GM21390 (cell line): Measurements from ENCODE around the gene ROGDI.
"Not testable (repeated sequence)": the region's sequence is repeated elsewhere in the genome, so short reads cannot be mapped to it uniquely, and the experiment has no call there.

Experiments used
- ATAC-seq: cut with Tn5 transposase; IDR thresholded peaks from one replicate; pipeline ENCODE4 v1.9.1; 2021; ENCODE audit not compliant: unreplicated experiment

Gene ROGDI

DNA sequence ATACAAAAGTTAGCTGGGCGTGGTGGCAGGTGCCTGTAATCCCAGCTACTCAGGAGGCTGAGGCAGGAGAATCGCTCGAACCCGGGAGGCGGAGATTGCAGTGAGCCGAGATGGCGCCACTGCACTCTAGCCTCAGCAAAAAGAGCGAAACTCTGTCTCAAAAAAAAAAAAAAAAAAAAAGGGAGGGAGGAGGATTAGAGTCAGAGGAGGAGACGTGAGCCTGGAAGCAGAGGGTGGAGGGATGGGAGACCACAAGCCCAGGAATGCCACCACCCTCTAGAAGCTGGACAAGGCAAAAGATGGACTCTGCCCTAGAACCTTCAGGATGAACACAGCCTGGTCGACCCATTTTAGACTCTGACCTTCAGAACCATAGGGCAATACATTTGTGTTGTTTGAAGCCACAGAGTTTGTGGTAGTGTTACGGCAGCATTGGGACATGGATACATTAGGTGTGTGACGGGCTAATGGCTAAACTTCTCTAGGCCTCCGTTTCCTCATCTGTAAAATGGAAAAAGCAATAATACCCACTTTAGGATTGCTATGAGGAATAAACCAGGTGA, 9.4 kb downstream of the ROGDI start:
- no peak for ATAC-seq

DNA sequence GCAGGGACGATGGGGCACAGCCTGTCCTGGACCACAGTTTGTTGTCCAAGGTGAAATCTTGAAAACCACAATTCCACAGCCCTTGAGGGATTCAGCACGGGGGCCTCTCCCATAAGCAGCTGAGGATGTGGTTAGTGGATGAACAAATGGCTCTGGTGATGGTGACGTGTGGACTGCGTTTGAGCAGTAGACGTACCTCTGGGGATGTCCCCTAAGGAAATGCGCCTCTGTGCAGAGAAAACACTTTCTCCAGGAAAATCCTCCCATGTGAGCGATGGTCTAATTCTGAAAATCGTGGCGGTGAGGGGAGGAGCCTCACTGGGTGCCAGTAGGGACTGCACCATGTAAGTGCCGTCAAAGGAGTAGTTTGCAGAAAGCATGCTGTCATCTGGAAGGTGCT, 11.6 kb downstream of the ROGDI start:
- ATAC-seq: no peak

DNA sequence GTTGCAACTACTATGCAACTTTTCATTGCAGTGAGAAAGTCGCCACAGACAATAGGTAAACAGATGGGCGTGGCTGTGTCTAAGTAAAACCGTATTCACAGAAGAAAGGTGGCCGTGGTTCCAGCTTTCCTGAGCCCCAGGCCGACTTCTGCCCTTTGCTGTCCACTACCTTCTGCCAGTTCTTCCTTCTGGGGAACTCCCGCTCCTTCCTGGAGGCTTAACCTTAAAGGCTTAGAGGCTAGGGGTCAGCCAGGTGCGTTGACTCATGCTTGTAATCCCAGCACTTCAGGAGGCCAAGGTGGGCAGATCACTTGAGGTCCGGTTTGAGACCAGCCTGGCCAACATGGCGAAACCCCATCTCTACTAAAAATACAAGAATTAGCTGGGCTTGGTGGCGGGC, 12.2 kb downstream of the ROGDI start:
- no peak for ATAC-seq

DNA sequence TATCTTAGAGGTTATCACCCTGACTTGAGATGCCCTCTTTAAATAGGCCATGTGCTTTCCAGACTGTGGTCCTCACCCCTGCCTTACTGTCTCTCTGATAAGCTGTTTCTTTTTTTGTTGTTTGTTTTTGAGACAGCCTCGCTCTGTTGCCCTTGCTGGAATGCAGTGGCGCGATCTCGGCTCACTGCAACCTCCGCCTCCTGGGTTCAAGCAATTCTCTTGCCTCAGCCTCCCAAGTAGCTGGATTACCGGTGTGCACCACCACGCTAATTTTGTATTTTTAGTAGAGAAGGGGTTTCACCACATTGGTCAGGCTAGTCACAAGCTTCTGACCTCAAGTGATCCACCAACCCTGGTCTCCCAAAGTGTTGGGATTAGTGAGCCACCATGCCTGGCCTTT, 13.5 kb downstream of the ROGDI start:
- no peak for ATAC-seq

DNA sequence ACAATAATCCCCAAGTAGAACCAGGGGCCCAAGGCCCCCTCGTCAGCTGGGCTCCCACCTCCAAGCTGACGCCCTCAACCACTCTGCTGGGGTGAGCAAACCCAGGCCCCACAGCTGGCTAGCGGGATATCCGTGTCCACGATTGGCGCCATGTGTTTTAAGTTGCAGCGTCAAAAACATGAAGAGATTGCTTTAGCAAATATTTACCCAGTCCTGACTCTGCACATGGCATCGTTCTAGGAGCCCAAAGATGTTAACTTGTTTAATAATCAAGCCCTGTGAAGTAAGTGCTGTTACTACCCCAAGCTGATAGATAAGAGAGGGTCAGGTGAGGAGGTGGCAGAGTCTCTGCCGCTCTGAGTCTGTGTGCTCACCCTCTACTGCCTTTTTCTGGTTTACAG, 13.9 kb downstream of the ROGDI start:
- no peak for ATAC-seq

DNA sequence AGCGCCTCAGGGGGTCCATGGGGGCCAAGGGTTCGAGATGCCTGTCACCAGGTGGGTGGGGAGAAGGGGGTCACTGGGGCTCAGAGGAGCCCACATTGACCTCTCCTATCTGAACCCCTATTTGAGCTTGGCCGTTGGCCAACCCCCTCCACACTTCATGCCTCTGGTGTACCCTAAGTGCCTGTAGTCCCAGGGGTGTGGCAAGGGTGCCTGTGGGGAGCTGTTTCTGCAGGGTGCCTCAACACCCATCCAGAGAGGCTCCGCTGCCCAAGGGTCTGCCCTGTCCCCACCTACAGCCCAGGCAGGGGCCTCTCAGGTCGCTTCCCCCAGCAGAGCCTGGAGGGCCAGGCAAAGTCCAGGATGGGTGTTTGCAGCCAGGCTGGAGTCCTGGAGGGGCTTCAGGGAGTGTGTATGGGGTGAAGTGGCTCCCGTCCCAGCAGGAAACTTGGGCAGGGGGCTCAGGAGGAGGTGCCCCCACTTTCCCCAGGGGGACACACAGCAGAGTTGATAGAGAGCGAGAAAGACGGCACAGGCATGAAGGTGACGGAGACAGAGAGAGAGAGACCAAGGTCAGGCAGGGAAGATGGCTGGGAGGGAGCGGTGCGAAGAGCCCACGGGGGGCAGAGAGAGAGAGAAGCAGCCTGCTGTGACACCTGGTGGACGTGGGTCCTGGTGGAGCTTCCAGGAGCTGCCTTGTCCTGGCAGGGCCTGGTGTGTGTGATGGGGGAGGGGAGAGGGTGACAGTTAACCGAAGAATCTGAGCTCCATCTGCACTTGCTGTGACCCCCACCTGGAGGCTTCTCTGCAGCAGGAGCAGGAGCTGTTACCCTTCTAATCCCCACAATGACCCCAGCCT, 14.6 kb downstream of the ROGDI start, which contains the start of gene SEPTIN12:
SEPTIN12 (minus strand) TSS at position 719 of the 856 bp plus-strand sequence; CDS start at position 19, 700 bp downstream.
- no peak for ATAC-seq

DNA sequence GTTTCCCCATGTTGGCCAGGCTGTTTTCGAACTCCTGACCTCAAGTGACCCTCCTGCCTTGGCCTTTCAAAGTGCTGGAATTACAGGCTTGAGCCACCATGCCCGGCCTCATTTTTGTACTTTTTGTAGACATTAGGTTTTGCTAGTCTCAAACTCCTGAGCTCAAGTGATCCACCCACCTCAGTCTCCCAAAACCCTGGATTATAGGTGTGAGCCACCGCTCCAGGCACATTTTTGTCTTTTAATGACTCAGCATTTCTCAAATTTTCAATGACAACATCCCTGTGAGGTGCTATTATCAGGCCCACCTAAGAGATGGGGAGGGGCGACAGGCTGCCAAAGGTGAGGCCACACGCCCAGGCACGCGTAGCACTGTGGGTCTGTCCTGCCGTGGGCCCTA, 15.4 kb downstream of the ROGDI start:
- no peak for ATAC-seq

DNA sequence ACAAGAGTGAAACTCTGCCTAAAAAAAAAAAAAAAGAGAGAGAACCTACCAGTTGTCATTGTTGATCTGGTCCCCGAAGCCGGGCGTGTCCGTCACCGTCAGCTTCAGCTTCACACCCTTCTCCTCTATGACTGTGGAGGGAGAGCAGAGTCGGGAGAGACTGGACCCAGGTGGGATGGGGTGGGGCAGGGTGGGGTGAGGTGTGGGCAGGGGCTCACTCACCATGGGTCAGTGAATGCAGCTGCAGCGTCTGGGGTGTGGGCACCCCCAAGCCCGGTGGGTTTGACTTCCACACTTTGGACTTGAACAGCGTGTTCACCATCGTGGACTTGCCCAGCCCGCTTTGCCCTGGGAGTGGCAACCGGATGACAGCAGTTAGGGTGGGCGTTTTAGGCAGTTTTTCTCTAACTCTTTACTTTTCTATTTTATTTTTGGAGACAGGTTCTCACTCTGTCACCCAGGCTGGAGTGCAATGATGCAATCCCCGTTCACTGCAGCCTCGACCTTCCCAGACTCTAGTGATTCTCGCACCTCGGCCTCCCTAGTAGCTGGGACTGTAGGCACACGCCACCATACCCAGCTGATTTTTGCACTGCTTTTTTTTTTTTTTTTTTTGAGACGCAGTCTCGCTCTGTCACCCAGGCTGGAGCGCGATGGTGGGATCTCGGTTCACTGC, 16.5 kb downstream of the ROGDI start:
- ATAC-seq: no peak

DNA sequence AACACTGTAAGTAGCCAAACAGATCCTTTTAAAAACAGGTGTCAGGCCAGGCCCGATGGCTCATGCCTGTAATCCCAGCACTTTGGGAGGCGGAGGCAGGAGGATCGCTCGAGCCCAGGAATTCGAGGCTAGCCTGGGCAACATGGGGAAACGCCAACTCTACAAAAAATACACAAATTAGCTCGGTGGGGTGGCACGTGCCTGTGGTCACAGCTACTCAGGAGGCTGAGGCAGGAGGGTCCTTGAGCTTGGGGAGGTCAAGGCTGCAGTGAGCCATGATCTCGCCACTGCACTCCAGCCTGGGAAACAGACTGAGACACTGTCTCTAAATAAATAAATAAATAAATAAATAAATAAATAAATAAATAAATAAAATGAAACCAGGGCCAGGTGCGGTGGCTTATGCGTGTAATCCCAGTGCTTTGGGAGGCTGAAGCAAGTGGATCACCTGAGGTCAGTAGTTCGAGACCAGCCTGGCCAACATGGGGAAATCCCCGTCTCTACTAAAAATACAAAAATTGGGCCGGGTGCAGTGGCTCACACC, 17.9 kb downstream of the ROGDI start:
- not testable (repeated sequence) for ATAC-seq

DNA sequence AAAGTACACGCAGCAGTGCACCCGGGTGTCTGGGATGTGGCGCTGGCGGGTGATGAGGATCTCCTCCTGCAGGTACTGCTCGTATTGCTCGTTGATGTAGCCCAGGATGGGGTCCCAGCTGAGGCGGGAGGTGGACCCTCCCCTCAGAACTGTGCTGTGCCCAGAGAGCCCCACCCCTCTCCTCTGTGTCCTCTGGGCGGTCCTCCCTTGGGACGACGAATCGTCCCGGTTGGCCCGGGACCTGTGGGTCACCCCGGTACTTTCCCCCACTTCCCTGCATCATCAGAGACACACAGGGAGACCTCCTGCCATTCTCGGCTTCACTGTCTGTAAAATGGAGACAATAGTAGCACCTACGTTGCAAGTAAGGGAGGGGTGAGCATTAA, 18.5 kb downstream of the ROGDI start:
- no peak for ATAC-seq

DNA sequence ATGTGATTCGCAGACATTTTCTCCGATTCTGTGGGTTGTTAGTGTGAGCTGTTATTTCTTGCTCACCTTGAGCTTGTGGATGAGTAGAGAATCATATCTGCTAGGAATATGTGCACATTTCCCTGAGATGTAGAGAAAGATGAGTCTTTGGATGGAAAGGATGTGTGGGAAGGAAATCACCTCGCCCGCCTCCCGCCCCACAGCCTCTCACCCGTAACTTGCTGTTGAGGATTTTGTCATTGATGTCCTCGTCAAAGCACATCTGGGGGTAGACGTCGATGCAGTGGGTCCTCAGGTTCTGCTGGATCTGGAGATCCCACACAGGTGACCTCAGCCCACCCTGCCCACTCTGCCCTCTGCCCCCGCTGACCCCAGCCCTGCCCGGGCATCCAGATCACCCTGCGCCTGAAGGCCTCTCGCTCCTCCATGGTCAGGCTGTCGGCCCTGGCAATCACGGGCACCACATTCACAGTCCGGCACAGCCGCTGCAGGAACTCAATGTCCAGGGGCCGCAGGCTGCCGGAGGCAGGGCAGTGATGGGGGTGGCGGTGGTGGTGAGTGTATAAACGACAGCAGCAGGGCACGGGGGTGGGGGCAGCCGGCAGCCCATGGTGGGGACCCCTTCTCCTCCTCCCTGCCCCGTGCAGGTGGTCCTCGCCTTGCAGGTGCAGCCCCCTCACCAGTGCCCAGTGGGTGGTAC, 19.0 kb downstream of the ROGDI start:
- no peak for ATAC-seq

DNA sequence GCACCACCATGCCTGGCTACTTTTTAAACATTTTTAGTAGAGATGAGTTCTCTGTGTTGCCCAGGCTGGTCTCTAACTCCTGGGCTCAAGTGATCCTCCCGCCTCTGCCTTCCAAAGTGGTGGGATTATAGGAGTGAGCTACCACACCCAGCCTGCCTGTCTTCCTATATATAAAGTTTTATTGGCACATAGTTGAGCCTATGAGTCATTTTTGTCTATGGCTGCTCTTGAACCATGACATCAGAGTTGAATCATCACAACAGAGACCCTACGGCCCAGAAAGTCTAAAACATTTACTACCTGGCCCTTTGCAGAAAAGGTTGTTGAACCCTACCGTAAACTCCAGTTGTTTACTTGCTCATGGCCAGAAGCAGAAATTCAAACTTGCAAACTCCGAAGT, 22.2 kb downstream of the ROGDI start:
- ATAC-seq: no peak

DNA sequence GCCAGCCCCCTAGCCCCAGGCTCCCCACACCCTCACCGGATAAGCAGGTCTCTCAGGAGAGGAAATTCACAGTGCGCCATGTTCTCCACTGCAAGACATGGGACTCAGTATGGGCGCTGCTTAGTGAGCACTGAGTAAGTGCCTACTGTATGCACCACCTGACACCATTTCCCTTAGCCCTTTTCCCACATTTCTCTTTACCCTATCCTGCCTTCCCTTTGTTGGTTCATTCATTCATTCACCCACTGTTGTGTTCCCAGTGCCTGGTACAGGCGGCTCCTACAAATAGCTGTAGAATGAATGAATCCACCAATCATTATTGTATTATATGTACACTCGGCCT, 24.4 kb downstream of the ROGDI start:
- ATAC-seq: no peak

DNA sequence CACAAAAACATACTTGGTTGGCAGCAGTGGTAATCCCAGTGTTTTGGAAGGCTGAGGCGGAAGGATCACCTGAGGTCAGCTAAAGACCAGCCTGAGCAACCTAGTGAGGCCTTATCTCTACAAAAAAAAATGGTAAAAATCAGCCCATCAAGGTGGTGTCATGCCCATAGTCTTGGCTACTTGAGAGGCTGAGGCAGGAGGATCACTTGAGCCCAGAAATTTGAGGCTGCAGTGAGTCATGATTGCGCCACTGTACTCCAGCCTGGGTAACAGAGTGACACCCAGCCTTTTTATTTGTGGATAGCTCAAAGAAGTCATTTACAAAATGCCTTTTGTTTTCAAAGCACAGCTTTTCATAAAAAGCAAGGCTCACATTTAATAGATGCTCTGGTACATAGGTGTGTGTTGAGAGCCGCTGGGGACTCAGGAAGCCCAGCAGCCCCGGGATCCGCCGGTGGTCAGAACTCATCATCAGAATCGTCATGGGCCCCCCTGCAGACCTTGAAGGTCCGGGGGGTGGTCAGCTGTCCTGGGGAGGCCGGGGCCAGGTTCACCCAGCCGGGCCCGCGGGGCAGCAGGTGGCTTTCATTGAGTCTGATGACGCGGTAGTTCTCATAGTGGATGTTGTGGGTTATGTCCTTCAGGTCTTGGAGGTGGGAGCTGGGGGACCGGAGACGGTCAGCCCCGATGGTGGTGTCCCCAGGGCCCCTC, 24.9 kb downstream of the ROGDI start:
- ATAC-seq: no peak

DNA sequence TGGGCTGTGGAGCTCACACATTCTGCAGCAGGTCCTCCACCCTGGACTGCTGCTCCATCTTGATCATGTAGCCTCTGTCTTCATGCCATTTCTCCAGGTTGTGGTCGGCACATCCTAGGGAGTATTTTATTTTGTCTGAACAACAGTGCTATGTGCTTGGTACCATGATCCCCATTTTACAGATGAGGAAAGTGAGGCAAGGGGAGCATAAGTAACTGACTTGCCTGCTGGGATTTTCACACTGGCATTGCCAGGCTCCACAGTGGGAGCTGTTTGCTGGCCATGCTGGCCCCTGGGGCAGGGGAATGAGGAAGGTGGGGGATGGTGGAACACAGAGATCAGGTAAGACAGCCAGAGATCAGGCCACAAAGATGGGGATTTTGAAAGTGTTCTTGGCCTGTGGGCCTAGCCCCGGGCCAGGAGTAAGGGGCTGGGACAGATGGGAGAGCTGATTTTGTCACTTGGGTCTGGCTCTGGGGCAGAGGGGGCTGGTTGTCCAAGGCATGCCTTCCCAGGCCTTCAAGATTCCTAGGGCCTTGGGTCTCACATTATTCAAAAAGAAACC, 26.2 kb downstream of the ROGDI start:
- no peak for ATAC-seq

DNA sequence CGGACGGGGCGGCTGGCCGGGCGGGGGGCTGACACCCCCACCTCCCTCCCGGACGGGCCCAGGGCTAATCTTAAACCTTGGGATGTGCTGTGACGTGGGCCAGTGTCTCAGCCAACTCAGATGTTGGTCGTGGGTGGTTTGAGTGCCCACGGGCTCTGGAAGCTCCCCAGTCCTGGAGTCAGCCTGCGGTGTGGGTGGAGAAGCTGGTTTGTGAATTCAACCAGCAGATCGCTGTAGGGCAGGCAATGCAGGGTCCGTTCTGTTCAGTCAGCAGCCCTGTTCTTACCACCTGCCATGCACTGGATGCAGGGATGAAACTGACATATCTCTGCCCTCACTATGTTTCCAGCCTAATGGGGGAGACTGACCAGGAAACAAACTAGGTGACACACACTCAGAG, 27.4 kb downstream of the ROGDI start:
- ATAC-seq: no peak

DNA sequence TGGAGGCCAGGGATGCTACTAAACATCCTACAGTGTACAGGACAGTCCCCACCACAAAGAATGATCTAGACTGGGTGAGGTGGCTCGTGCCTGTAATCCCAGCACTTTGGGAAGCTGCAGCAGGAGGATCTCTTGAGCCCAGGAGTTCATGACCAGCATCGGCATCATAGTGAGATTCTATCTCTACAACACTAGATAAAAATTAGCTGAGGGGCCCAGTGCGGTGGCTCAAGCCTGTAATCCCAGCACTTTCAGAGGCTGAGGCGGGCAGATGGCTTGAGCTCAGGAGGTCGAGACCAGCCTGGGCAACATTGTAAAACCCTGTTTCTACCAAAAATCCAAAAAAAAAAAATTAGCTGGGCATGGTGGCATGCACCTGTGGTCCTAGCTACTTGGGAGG, 30.1 kb downstream of the ROGDI start:
- ATAC-seq: no peak

DNA sequence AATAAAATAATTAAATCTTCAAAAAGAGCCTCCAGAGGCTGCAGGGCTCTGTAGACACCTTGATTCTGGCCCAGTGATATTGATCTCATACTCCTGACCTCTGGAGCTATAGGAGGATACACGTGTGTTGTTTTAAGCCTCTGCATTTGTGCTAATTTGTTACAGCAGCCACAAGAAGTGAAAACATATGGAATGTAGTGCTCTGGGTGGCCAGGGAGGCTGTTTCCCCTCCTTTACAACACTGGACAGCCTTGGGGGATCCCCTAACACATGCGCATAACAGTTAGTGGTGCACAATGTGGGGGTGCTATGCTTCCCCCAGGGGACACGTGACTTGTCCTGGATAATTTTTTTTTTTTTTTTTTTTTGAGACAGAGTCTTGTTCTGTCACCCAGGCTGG, 30.8 kb downstream of the ROGDI start:
- ATAC-seq: no peak

DNA sequence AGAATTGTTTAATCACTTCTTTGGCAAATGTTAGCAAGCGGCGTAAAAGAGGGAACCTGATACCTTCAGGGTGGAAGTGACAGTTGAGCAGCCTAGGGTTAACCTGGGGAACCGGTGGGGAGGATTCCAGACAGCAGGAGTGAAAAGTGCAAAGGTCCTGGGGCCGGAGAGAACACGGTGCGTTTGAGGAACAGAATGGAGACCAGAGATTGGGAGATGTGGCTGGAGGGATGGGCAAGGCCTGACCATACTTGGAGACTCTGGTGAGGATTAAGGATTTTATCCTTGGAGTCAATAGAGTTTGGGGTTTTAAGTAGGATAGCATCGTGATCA, 33.2 kb downstream of the ROGDI start:
- no peak for ATAC-seq

DNA sequence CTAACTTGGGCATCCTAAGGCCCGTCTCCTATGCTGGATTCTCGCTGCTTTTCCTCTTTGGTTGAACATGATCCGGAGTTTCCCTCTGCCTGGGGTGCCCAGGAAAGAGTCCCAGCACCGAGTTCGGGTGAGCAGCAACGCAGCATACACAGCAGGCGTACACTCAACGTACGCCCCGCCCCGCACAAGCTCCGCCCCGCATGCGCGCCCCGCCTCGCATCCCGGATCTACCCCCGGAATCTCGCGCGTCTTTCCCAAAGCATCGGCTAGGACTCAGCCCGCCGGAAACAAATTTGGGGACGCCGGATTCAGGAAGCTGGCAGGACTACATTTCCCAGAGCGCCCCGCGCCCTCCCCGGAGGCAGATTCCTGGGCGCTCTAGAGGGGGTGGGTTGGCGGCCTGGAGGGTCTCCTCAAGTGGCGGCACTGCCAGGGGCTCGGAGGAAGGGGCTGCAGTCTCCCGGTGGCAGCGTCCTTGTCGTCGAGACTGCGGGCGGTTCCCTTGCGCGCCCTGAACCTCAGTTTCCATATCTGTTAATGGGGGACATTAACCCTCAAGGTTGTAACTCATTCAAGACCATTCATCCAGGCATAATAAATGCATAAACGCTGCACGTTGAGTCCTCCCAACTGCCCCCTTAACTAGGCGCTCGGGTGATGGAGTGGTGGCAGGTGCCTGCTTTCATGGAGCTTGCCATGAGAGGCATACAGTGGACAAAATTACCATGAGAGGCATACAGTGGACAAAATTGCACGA, 33.7 kb downstream of the ROGDI start:
- peak; percentile 62 for ATAC-seq
